HepG2 (cell line): Measurements from ENCODE around the gene KCNJ1.

Source experiments
- EED ChIP-seq: sonication (generic); formaldehyde crosslinking; IDR thresholded peaks from 2 replicates; pipeline ENCODE4 v1.5.0; 2020; ENCODE audit warnings: mild to moderate bottlenecking, missing genetic modification reagents
- EP300 ChIP-seq, 3 experiments: sonication (generic) in 1 of 3; formaldehyde crosslinking in 1 of 3; IDR thresholded peaks; 2 replicates each; pipeline versions ENCODE4 v1.5.1 to v1.6.1; 2011 to 2020; ENCODE audit warnings: low read depth in 2 of 3, low read length in 2 of 3, borderline replicate concordance in 1 of 3, improper control_type of control experiment in 1 of 3, mild to moderate bottlenecking in 1 of 3, missing genetic modification reagents in 1 of 3, moderate library complexity in 1 of 3
- FOXK1 ChIP-seq: sonication (generic); formaldehyde crosslinking; IDR thresholded peaks from 2 replicates; pipeline ENCODE4 v1.4.0; 2020; ENCODE audit warnings: low read depth, missing genetic modification reagents, borderline replicate concordance
- RAD21 ChIP-seq: fragments of 450-650 bp; formaldehyde crosslinking; IDR thresholded peaks from 2 replicates; pipeline ENCODE4 v1.5.0; 2020; ENCODE audit warnings: mild to moderate bottlenecking
- SNAPC4 ChIP-seq: sonication (generic); formaldehyde crosslinking; IDR thresholded peaks from 2 replicates; pipeline ENCODE4 v1.4.0; 2020; ENCODE audit warnings: mild to moderate bottlenecking, missing genetic modification reagents
- SSRP1 ChIP-seq: IDR thresholded peaks from 2 replicates; pipeline ENCODE4 v1.6.1; 2016; ENCODE audit warnings: control low read depth
- ZBTB40 ChIP-seq, 2 experiments: fragments of 450-650 bp in 1 of 2; sonication (generic) in 1 of 2; formaldehyde crosslinking in 1 of 2; IDR thresholded peaks; 2 replicates each; pipeline versions ENCODE4 v1.6.1 to v1.8.0; 2016 to 2022; ENCODE audit warnings: antibody characterized with exemption in 1 of 2, mild to moderate bottlenecking in 1 of 2, missing genetic modification reagents in 1 of 2
- ZNF124 ChIP-seq: sonication (generic); formaldehyde crosslinking; IDR thresholded peaks from 2 replicates; pipeline ENCODE4 v1.4.0; 2020; ENCODE audit warnings: missing genetic modification reagents
- ZNF451 ChIP-seq: sonication (generic); formaldehyde crosslinking; IDR thresholded peaks from 2 replicates; pipeline ENCODE4 v1.5.0; 2020; ENCODE audit warnings: mild to moderate bottlenecking, missing genetic modification reagents

GRCh38 chr11:128834157-128834556, 32.9 kb downstream of the KCNJ1 start:
- TF ChIP-seq ZBTB40 (IDR thresholded peaks at IDR 0.05) (no peak), ZBTB40 (CRISPR knock-in tag; IDR thresholded peaks at IDR 0.05) (no peak), FOXK1 (CRISPR knock-in tag) (no peak), SNAPC4 (CRISPR knock-in tag) (no peak), EP300 (IDR thresholded peaks at IDR 0.05; ENCODE audit: low read depth in 2 of 2, low read length in 2 of 2) (no peak), EP300 (CRISPR knock-in tag; IDR thresholded peaks at IDR 0.05; ENCODE audit: borderline replicate concordance) (no peak), EED (CRISPR knock-in tag) (no peak), ZNF451 (no peak), ZNF124 (CRISPR knock-in tag) (no peak), SSRP1 (CRISPR knock-in tag) (no peak), RAD21 (CRISPR knock-in tag) (no peak)
